GM21381 (cell line): ENCODE results near the gene ACSL1.

Experiments used
- ATAC-seq: cut with Tn5 transposase; IDR thresholded peaks from one replicate; pipeline ENCODE4 v1.9.1; 2021; ENCODE audit warnings: mild to moderate bottlenecking, moderate library complexity; ENCODE audit not compliant: unreplicated experiment

Gene ACSL1

DNA sequence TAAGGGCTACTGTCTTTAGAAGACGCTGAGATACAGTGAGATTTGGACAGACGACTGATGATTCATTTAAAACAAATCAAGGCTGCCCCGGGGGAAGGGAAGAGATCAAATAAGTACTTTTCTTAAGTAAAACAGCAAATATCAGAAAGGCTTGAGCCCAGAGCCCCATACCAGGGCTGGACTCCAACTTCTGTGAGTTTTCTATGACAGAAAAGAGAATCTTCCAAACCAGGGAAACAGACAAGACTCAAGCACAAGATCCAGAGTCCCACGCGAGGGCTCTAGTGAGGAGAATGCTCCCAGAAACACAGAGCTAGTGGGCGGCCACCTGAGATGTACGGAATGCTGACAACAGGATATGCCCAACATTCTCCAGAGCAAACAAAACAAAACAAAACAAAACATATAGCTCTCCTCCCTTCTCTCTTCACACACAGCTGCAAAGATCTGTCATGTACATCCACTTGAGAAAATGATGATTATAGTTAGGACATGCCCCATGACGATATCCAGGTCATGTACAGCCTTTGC is 13.1 kb downstream of the ACSL1 start:
- no peak for ATAC-seq

- ATAC-seq = no peak
These were observed 13.6 kb downstream of the ACSL1 start for GRCh38 chr4:184812199-184812542.

- ATAC-seq = no peak
These were observed 14.1 kb downstream of the ACSL1 start for GRCh38 chr4:184811526-184812198.

GRCh38 chr4:184810720-184811119 is 15.0 kb downstream of the ACSL1 start:
- no peak for ATAC-seq

DNA sequence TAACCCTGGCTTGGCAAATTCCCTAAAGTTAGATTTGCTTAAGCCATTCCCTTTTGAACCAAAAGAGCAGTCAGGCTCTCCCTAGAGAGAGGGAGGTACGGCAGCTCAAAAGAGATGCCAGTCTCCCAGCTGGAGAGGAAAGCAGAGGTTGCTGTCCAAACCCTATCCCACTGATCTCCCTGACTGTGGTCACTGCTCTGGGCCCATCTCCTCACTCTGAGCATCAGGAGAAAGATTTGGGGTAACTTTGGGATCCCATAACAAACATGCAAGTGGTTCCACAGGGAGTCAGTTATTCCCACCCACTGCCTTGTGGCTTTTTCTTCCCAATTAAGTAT is 17.1 kb downstream of the ACSL1 start:
- ATAC-seq = no peak

- ATAC-seq = no peak
These were observed 17.7 kb downstream of the ACSL1 start for GRCh38 chr4:184807797-184808712.

GRCh38 chr4:184807256-184807655 is 18.5 kb downstream of the ACSL1 start:
- ATAC-seq = no peak

DNA sequence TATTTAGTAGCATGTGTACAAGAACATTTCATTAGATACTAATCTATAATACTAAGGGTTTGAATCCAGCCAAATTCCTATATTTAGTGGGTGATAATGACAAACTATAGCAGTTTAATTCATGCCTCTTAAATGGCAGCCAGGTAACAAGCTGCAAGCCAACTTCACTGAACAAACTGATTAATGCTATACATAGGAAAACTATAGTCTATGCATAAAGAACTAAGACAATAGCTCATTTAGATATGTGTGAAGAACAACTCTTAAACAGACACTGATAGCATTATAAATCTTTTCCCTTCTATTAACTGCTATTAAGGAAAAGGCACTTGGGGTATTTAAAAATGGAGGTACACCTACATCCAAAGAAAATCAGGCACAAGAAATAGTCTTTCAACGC is 19.1 kb downstream of the ACSL1 start:
- ATAC-seq = no peak

DNA sequence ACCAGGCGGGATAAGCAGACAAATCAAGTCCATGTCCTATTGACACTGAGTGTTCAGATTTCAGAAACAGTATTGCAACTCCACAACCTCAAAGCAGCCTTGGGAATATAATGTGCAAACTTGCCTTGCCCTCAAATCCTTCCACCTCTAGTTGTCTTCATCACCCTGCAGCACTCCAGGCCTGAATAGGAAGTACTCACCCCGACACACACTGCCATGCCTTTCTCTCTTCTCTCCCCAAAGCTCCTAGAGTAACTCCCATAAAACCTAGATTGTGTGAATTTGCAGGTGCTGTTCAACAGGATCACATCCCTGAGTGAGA is 19.6 kb downstream of the ACSL1 start:
- no peak for ATAC-seq

- ATAC-seq = no peak
These were observed 20.1 kb downstream of the ACSL1 start for GRCh38 chr4:184805462-184806228.

DNA sequence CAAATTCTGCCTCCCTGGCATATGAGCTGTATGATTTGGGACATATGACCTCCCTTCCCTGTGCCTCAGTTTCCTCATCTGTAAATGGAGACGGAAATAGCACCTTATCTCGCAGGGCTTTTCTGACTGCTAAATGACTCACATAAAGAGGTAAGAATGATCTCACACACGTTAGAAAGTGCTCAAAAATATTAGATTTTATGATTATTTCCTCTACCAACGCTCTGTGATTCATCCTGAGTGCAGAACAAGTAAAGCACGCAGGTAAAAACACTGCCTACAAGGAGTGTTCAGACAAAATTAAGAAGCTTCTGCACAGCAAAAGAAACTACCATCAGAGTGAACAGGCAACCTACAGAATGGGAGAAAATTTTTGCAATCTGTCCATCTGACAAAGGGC is 21.1 kb downstream of the ACSL1 start:
- ATAC-seq = no peak

DNA sequence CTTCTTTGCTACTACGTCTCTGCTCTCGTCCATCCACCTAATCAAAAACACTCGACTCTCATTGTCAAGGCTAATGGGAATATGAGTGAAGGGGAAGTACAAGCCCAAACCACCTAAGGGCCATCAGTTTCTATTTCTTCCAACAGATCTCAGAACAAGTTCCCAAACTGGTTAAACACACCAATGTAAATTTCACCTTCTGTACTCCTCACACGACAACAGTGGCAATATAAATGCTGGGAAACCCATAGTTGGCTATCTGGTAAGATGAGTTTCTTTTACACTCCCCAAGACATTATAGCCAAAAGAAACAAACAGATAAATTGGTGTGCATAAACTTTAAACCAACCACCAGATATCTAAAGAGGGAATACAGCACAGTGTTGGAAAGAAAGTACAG is 21.9 kb downstream of the ACSL1 start:
- ATAC-seq = no peak

- no peak for ATAC-seq
These were observed 22.6 kb downstream of the ACSL1 start for GRCh38 chr4:184803133-184803532.

DNA sequence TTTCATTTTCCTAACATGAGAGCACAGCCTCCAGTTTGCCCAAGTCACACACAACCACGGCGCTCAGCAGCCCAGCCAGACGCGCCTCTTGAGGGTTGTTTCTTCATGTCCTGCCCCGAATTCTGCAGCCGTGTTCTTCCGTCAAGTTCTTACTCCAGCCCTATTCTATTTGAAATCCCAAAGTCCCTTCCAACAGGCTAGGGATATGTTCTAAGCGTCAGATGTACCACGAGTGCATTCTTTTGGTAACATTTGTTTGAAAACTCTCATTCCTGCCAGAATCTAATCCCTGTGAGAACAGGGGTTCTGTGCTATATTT is 23.1 kb downstream of the ACSL1 start:
- no peak for ATAC-seq

DNA sequence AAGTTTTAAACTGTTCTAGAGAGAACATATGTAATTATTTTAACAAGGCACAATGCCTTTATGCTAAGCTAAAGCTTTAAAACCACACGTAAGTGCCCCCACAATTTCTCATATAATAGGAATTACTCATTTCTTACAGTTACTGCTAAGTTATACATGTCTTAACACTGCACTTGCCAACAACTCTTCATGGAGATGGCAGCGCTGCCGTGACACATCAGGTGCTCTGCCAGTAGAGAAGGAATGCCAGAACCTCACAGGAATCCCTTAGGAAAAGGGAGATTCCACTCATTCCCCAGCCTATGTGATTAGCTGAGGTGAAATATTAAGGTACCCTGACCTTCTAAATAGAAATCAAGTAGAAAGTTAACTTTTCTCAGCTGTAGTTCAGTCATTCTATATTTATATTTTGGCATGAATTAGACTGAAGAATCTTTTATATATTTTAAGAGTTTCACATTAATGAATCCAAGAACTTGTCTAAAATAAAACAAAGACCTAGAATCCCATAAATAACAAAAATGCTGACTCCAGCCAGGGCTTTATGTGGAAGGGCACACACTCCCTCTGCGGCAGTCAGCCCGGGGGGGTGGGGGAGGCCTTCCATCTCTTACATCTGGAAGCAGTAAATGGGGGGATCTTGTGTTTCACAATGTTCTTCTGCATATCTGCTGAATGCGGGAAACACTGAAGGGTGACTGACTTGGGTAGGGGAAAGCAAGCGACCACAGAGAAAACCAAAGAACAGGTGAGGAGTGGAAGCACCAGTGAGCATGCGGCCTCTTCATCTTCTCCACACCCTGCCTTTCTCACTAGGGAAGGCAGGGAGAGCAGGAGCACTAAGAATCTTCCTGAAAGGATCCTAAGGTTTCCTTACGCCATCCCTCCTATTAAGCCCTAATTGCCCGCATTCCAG is 23.7 kb downstream of the ACSL1 start:
- ATAC-seq = no peak

DNA sequence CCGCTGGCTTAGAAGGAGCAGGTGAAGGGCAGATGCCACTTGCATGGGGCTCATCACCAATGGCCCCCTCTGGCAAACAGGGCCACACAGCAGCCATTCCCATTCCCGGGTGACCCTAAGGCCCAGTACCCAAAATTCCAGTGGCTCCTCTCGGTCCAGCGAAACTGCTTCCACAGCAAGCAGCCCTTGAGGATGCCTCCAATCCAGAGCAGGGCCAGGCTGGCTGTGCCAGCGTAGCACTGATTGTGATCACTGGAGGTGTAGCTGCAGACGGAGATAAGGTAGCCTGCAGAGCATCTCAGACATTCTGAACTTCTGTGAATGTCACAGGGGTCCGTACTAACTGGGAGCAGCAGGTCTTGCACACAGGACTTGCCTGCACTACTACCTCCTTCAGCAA is 27.3 kb downstream of the ACSL1 start:
- no peak for ATAC-seq

- no peak for ATAC-seq
These were observed 28.9 kb downstream of the ACSL1 start for GRCh38 chr4:184796906-184797305.

- ATAC-seq = no peak
These were observed 30.4 kb downstream of the ACSL1 start for GRCh38 chr4:184795214-184795844.

DNA sequence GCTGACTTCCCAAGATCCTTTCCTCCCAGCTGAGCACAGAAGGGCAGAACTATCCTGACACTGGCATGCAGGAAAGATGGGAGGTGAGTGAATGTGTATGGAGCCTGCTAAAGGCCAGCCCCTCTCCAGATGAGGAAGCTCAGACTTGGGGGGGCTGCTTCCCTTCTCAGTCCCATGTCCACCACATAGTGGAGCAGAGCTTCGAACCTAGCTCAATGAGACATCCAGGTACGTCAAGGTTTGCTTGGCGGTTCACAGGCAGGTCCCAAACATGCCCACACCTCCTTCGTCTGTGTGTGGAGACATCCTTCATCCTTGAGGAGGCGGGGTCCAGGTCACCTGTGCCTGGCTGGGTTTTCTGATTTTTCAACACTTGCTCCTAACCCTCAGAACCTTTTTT is 31.3 kb downstream of the ACSL1 start:
- ATAC-seq = no peak

DNA sequence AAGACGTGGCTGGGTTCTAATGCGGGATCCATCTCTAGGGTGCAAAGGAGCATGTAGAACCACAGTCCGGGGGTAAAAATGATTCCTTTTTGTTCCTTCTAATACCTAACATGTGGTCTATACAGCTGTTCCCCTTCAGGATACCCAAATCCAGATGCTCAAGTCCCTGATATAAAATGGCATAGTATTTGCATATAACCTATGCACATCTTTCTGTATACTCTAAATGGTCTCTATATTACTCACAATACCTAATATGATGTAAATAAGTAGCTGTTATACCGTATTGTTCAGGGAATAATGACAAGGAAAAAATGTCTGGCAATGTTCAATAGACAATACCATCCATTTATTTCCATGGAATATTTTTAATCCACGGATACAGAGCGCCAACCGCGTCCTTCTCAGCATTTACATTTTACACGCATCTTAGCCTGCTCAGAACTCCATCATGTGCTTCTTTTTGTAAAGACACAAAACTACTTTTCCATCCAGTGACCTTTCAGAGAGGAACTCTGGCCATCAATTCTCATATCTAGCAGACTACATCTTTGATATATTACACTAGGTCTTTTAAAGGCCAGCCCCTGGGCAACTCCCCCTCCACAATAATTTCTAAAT is 31.9 kb downstream of the ACSL1 start:
- ATAC-seq = no peak
